Esophagus muscularis mucosa (tissue), 4 donors: ENCODE measurements around the gene ATOX1. TPM values are rescaled to one million over a fixed set of nuclear protein-coding genes. Genes with fewer than 3 reads are reported as not detected.

Experiments used
- DNase-seq: peaks from one replicate; pipeline ENCODE4 v3.0.0-alpha.2; 2017; ENCODE audit errors: extremely low spot score
- H3K27ac ChIP-seq, 4 donors: fragments of 200-600 bp; sonication (generic); replicated peaks in 1 of 4; 1 replicate in 3 of 4; 2 replicates in 1 of 4; pipeline ENCODE4 v1.5.1; 2016 to 2019; ENCODE audit warnings: mild to moderate bottlenecking in 1 of 4
- H3K27me3 ChIP-seq, 4 donors: fragments of 200-600 bp; sonication (generic); one replicate each; pipeline versions ENCODE4 v1.5.1 to v1.6.0; 2016 to 2019
- H3K36me3 ChIP-seq, 4 donors: fragments of 200-600 bp; sonication (generic); one replicate each; pipeline ENCODE4 v1.5.1; 2016 to 2019
- H3K4me1 ChIP-seq, 4 donors: fragments of 200-600 bp; sonication (generic); one replicate each; pipeline ENCODE4 v1.5.1; 2016 to 2019
- H3K4me3 ChIP-seq, 4 donors: fragments of 200-600 bp; sonication (generic); 1 replicate in 2 of 4; 2 replicates in 2 of 4; pipeline ENCODE4 v1.5.1; 2016 to 2019; ENCODE audit warnings: mild to moderate bottlenecking in 4 of 4, moderate library complexity in 1 of 4
- H3K9me3 ChIP-seq, 4 donors: fragments of 200-600 bp; sonication (generic); 1 replicate in 3 of 4; 2 replicates in 1 of 4; pipeline ENCODE4 v1.5.1; 2016 to 2019
- CTCF ChIP-seq, 3 experiments: fragments of 200-600 bp in 2 of 3; fragments of 450-650 bp in 1 of 3; sonication (generic) in 2 of 3; IDR thresholded peaks; one replicate each; pipeline ENCODE4 v1.5.1; 2017 to 2019; ENCODE audit warnings: antibody characterized with exemption in 3 of 3, mild to moderate bottlenecking in 2 of 3, moderate library complexity in 1 of 3
- EP300 ChIP-seq: sonication (generic); formaldehyde crosslinking; IDR thresholded peaks from one replicate; pipeline ENCODE4 v1.6.1; 2017; ENCODE audit warnings: antibody characterized with exemption
- POLR2A ChIP-seq: fragments of 450-650 bp; IDR thresholded peaks from one replicate; pipeline ENCODE4 v1.6.1; 2017; ENCODE audit warnings: antibody characterized with exemption, moderate library complexity, mild to moderate bottlenecking, low read depth
- POLR2AphosphoS5 ChIP-seq, 2 donors: sonication (generic); formaldehyde crosslinking; IDR thresholded peaks; one replicate each; pipeline ENCODE4 v1.6.1; 2017; ENCODE audit warnings: antibody characterized with exemption in 2 of 2
- WGBS: methylation state at CpG from one replicate; pipeline ENCODE4 v1.1.5; 2018; 5-methylcytosine and 5-hydroxymethylcytosine counted together
- intact Hi-C: fragments of 100-400 bp; cut with DNase I; formaldehyde crosslinking; loops from one replicate; pipeline ENCODE4 v1.15.1; 2023
- total RNA-seq, 4 donors: library from RNA; depleted of rRNA; stranded (reverse); fragments of >200 nt; gene quantifications; one replicate each; pipeline versions ENCODE4 v1.1.0 to v1.2.1, GENCODE V29; 2016

ATOX1 gene
- total RNA-seq, 4 donors from 2014 or later = 101 to 144 (median 114) TPM

GRCh38 chr5:151772846-151773561 is 14.6 kb upstream of the ATOX1 start:
- DNase-seq = no peak
- 0% methylated on average over 18 of the region's 18 CpGs for WGBS
- intact Hi-C loops = no loop called here
- peaks cover 47 to 64% (median 62%) of the 10 kb centered on the region in 4 donors for H3K4me1 ChIP-seq
- H3K4me3 ChIP-seq = peak overlapping the region; percentile 79 to 87 (median 83)
- no peaks in the 10 kb centered on the region for H3K27me3 ChIP-seq
- no peak for TF ChIP-seq CTCF (IDR thresholded peaks at IDR 0.05)
- TF ChIP-seq EP300 = no peak
- TF ChIP-seq POLR2AphosphoS5 (IDR thresholded peaks at IDR 0.05) = no peak
- no peak for TF ChIP-seq POLR2A
- H3K36me3 ChIP-seq = peaks cover 0 to 6% (median 3%) of the 10 kb centered on the region in 4 donors
- no peaks in the 10 kb centered on the region for H3K9me3 ChIP-seq
- H3K27ac ChIP-seq = peak overlapping the region; percentile 92 to 96 (median 94)

GRCh38 chr5:151772029-151772845 is 13.8 kb upstream of the ATOX1 start:
- intact Hi-C loops = no loop called here
- Histone ChIP-seq H3K36me3 (peaks cover 0 to under 1% (median 0%) of the 10 kb centered on the region in 4 donors), H3K27me3 (no peaks in the 10 kb centered on the region), H3K27ac (peak overlapping the region; percentile 92 to 96 (median 94)), H3K4me3 (peak overlapping the region; percentile 79 to 87 (median 83)), H3K9me3 (no peaks in the 10 kb centered on the region), H3K4me1 (peaks cover 39 to 57% (median 55%) of the 10 kb centered on the region in 4 donors)
- TF ChIP-seq EP300 (no peak), POLR2AphosphoS5 (IDR thresholded peaks at IDR 0.05) (peak in 1 of 2 donors; percentile 29)
- DNase-seq = no peak
- 0% methylated on average over 34 of the region's 87 CpGs for WGBS

- H3K9me3 ChIP-seq = no peaks in the 10 kb centered on the region
- peak; percentile 56 to 88 (median 60) for TF ChIP-seq CTCF (IDR thresholded peaks at IDR 0.05)
- TF ChIP-seq EP300 = no peak
- peak; percentile 93 for TF ChIP-seq POLR2A
- TF ChIP-seq POLR2AphosphoS5 (IDR thresholded peaks at IDR 0.05) = peak; percentile 99
- no peaks in the 10 kb centered on the region for H3K36me3 ChIP-seq
- peak within 1 kb of the TSS; percentile 95 to 99 (median 97) for H3K27ac ChIP-seq
- intact Hi-C loops = no loop called here
- DNase-seq = peak; percentile 100
- H3K27me3 ChIP-seq = no peaks in the 10 kb centered on the region
- peaks cover 32 to 49% (median 47%) of the 10 kb centered on the region in 4 donors for H3K4me1 ChIP-seq
- peak within 1 kb of the TSS; percentile 79 to 87 (median 83) for H3K4me3 ChIP-seq
- WGBS = 0% methylated on average over 33 of the region's 49 CpGs
Observed at GRCh38 chr5:151771259-151772028, 13.0 kb upstream of the ATOX1 start, which contains the start of gene G3BP1. G3BP1 (plus strand) TSS chr5:151771954; CDS start chr5:151786621, 14,667 bp downstream.

- intact Hi-C loops = no loop called here
- Histone ChIP-seq H3K4me1 (peaks cover 25 to 41% (median 39%) of the 10 kb centered on the region in 4 donors), H3K36me3 (no peaks in the 10 kb centered on the region), H3K4me3 (peak overlapping the region; percentile 69 to 79 (median 70)), H3K27ac (peak overlapping the region; percentile 95 to 99 (median 97)), H3K9me3 (no peaks in the 10 kb centered on the region), H3K27me3 (no peaks in the 10 kb centered on the region)
- 1% methylated on average over 20 of the region's 75 CpGs for WGBS
- no peak for TF ChIP-seq CTCF (IDR thresholded peaks at IDR 0.05)
- TF ChIP-seq POLR2AphosphoS5 (IDR thresholded peaks at IDR 0.05) = peak in 1 of 2 donors; percentile 10
- DNase-seq = peak; percentile 94
Observed at GRCh38 chr5:151770383-151771258, 12.2 kb upstream of the ATOX1 start.
